Measurements from ENCODE around the gene MAN2A1.

GRCh38 chr5:109816732-109817131, 127.0 kb downstream of the MAN2A1 start:
- TF ChIP-seq CTCF (conservative IDR thresholded peaks at IDR 0.05; ENCODE audit: low read depth, low read length) (no peak), EZH2 (IDR thresholded peaks at IDR 0.05; ENCODE audit: low read length, unreplicated experiment) (no peak)
